Esophagus squamous epithelium (tissue), 5 donors: ENCODE results near the gene PSME4. TPM values are rescaled to one million over a fixed set of nuclear protein-coding genes. Genes with fewer than 3 reads are reported as not detected.

Experiments
- DNase-seq: peaks from one replicate; lab custom pipeline; 2025; lab: John Stamatoyannopoulos, UW
- H3K27ac ChIP-seq, 4 donors: fragments of 200-600 bp; sonication (generic); one replicate each; pipeline ENCODE4 v1.5.1; 2016 to 2019; ENCODE audit warnings: mild to moderate bottlenecking in 1 of 4
- H3K27me3 ChIP-seq, 4 donors: fragments of 200-600 bp; sonication (generic); 1 replicate in 3 of 4; 2 replicates in 1 of 4; pipeline versions ENCODE4 v1.5.1 to v1.6.0; 2017 to 2021; ENCODE audit warnings: antibody characterized with exemption in 1 of 4
- H3K36me3 ChIP-seq, 3 donors: fragments of 200-600 bp; sonication (generic); one replicate each; pipeline ENCODE4 v1.5.1; 2016 to 2019
- H3K4me1 ChIP-seq, 3 donors: fragments of 200-600 bp; sonication (generic); one replicate each; pipeline ENCODE4 v1.5.1; 2017 to 2019
- H3K4me3 ChIP-seq, 4 donors: fragments of 200-600 bp; sonication (generic); 1 replicate in 3 of 4; 2 replicates in 1 of 4; pipeline ENCODE4 v1.5.1; 2016 to 2019; ENCODE audit warnings: mild to moderate bottlenecking in 2 of 4, moderate library complexity in 1 of 4
- H3K9me3 ChIP-seq, 3 donors: fragments of 200-600 bp; sonication (generic); one replicate each; pipeline ENCODE4 v1.5.1; 2016 to 2019
- POLR2A ChIP-seq, 4 donors: fragments of 450-650 bp; IDR thresholded peaks; one replicate each; pipeline ENCODE4 v1.6.1; 2017; ENCODE audit warnings: antibody characterized with exemption in 4 of 4, mild to moderate bottlenecking in 4 of 4, moderate library complexity in 3 of 4
- WGBS, 2 donors: methylation state at CpG; one replicate each; pipeline ENCODE4 v1.1.5; 2018; 5-methylcytosine and 5-hydroxymethylcytosine counted together
- intact Hi-C: fragments of 100-400 bp; cut with DNase I; formaldehyde crosslinking; loops from one replicate; pipeline ENCODE4 v1.15.0; 2022
- total RNA-seq, 4 donors: library from RNA; depleted of rRNA; stranded (reverse); fragments of >200 nt; gene quantifications; one replicate each; pipeline ENCODE4 v1.1.0, GENCODE V29; 2016
- TF ChIP-seq, protein P1 (sequence below), 6 experiments: fragments of 450-650 bp in 4 of 6; fragments of 200-600 bp in 2 of 6; sonication (generic) in 2 of 6; IDR thresholded peaks; one replicate each; pipeline ENCODE4 v1.5.1; 2016 to 2019; ENCODE audit warnings: antibody characterized with exemption in 6 of 6, mild to moderate bottlenecking in 4 of 6, moderate library complexity in 4 of 6
- donor health status: DM: yes; HTN: yes; CAD: no.

Gene PSME4
- total RNA-seq, 4 donors from 2014 or later = 26.0 to 58.9 (median 44.0) TPM

- Histone ChIP-seq H3K27ac (peak overlapping the region in 2 of 4 donors; percentile 20 to 57), H3K9me3 (no peaks in the 10 kb centered on the region), H3K27me3 (no peaks in the 10 kb centered on the region), H3K4me3 (no peak overlapping the region), H3K36me3 (peaks cover 0 to 14% (median 0%) of the 10 kb centered on the region in 3 donors), H3K4me1 (peaks cover 0 to 25% (median 4%) of the 10 kb centered on the region in 3 donors)
- intact Hi-C loops = no loop called here
- WGBS, 2 donors = 7 to 26% methylated on average over 1 of the region's 1 CpG
- no peak for DNase-seq
- no peak for TF ChIP-seq POLR2A (IDR thresholded peaks at IDR 0.05)
- TF ChIP-seq, protein P1, sequence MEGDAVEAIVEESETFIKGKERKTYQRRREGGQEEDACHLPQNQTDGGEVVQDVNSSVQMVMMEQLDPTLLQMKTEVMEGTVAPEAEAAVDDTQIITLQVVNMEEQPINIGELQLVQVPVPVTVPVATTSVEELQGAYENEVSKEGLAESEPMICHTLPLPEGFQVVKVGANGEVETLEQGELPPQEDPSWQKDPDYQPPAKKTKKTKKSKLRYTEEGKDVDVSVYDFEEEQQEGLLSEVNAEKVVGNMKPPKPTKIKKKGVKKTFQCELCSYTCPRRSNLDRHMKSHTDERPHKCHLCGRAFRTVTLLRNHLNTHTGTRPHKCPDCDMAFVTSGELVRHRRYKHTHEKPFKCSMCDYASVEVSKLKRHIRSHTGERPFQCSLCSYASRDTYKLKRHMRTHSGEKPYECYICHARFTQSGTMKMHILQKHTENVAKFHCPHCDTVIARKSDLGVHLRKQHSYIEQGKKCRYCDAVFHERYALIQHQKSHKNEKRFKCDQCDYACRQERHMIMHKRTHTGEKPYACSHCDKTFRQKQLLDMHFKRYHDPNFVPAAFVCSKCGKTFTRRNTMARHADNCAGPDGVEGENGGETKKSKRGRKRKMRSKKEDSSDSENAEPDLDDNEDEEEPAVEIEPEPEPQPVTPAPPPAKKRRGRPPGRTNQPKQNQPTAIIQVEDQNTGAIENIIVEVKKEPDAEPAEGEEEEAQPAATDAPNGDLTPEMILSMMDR (IDR thresholded peaks at IDR 0.05) = no peak
Measured at GRCh38 chr2:53987336-53987921, 16.6 kb upstream of the PSME4 start.

- H3K4me1 ChIP-seq = peaks cover 0 to 32% (median 4%) of the 10 kb centered on the region in 3 donors
- no peak overlapping the region for H3K4me3 ChIP-seq
- TF ChIP-seq, protein P1 (IDR thresholded peaks at IDR 0.05) = no peak
- no peak for TF ChIP-seq POLR2A (IDR thresholded peaks at IDR 0.05)
- DNase-seq = no peak
- H3K27ac ChIP-seq = no peak overlapping the region
- intact Hi-C loops = no loop called here
- 85 to 95% methylated on average over 4 of the region's 4 CpGs for WGBS, 2 donors
- no peaks in the 10 kb centered on the region for H3K27me3 ChIP-seq
- H3K36me3 ChIP-seq = peaks cover 0 to 25% (median 0%) of the 10 kb centered on the region in 3 donors
- H3K9me3 ChIP-seq = no peaks in the 10 kb centered on the region
Measured at GRCh38 chr2:53985646-53986045, 14.9 kb upstream of the PSME4 start.

DNA sequence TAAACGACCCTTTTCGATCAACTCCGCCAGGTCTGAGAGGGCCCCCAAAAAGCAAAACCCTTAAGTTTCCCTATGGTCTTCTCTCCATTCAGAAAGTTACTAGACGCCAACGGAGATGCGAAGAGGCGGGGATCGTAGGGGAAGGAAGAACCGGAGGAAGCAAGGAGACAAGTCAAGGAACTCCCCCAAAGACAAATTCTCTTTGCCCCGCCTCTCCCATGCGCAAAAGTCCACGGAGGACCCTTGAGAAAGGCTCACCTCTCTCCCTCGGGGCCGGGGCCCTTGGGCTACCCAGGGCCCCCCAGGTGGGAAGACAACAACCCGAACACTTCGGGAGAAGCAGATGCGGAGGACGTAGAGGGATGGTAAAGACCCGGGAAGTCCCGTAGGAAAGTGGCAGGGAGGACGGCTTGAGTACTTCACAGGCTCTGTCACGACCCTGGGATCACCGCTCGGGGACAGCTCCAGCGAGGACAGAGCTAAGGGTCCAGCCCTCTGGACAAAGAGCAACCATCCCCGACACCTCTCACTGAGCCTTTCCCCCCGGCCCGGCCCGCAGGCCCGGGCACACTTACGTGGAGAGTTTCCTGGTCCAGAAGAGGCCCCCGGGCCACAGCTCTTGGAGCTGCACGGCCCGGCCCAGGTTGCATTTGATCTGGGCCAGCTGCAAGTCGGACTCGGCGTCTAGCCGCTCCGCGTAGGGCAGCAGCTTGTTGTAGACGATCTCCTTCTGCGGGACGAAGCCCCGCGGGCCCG, 647 bp downstream of the PSME4 start:
- peaks cover 0 to 14% (median 0%) of the 10 kb centered on the region in 3 donors for H3K36me3 ChIP-seq
- no peaks in the 10 kb centered on the region for H3K9me3 ChIP-seq
- peak overlapping the region; percentile 78 to 96 (median 90) for H3K4me3 ChIP-seq
- 0% methylated on average over 26 of the region's 46 CpGs for whole genome bisulfite sequencing, 2 donors
- DNase-seq = no peak
- TF ChIP-seq, protein P1 (IDR thresholded peaks at IDR 0.05) = no peak
- peak in 1 of 4 donors; percentile 13 for TF ChIP-seq POLR2A (IDR thresholded peaks at IDR 0.05)
- peaks cover 7 to 58% (median 14%) of the 10 kb centered on the region in 3 donors for H3K4me1 ChIP-seq
- H3K27ac ChIP-seq = peak overlapping the region; percentile 95 to 99 (median 96)
- intact Hi-C loops = no loop called here
- no peaks in the 10 kb centered on the region for H3K27me3 ChIP-seq

- peaks cover 7 to 65% (median 20%) of the 10 kb centered on the region in 3 donors for H3K4me1 ChIP-seq
Measured at GRCh38 chr2:53969285-53969967, 1.4 kb downstream of the PSME4 start.

More at GRCh38 chr2:53969285-53969967, 1.4 kb downstream of the PSME4 start:
- H3K27ac ChIP-seq = peak overlapping the region; percentile 95 to 99 (median 96)
- intact Hi-C loops = no loop called here
- WGBS, 2 donors = 1 to 4% methylated on average over 6 of the region's 6 CpGs
- peaks cover 0 to 6% (median 0%) of the 10 kb centered on the region in 3 donors for H3K36me3 ChIP-seq
- no peaks in the 10 kb centered on the region for H3K9me3 ChIP-seq
- TF ChIP-seq POLR2A (IDR thresholded peaks at IDR 0.05) = no peak
- TF ChIP-seq, protein P1 (IDR thresholded peaks at IDR 0.05) = no peak
- DNase-seq = no peak
- peak overlapping the region; percentile 78 to 96 (median 90) for H3K4me3 ChIP-seq
- no peaks in the 10 kb centered on the region for H3K27me3 ChIP-seq
